IMR-90 (cell line): ENCODE measurements around the gene FOLH1. TPM values are rescaled to one million over a fixed set of nuclear protein-coding genes. Genes with fewer than 3 reads are reported as not detected.

Experiments used
- ATAC-seq: fragments of 200-7000 bp; cut with Tn5 transposase; 2 replicates; pipeline ENCODE4 v1.9.1; 2020; ENCODE audit warnings: low read depth, mild to moderate bottlenecking, moderate library complexity
- BruUV-seq: library from RNA; stranded (reverse); fragments of 400-500 nt; replicated peaks from 2 replicates; lab custom pipeline; 2021; lab: Mats Ljungman, UMichigan
- CTCF ChIA-PET: fragments of 300-600 bp; formaldehyde crosslinking; extraction: SDS; loops from one replicate; lab custom pipeline; 2021; ENCODE audit warnings: antibody characterized with exemption; lab: Yijun Ruan, JAX
- POLR2A ChIA-PET: fragments of 300-600 bp; sonication (Branson Sonifier 250); formaldehyde crosslinking; loops from one replicate; lab custom pipeline; 2022; ENCODE audit warnings: antibody characterized with exemption; ENCODE audit not compliant: unreplicated experiment; lab: Charles Lee
- DNase-seq: peaks from one replicate; pipeline ENCODE4 v3.0.0; 2013
- H2AFZ ChIP-seq: replicated peaks from 2 replicates; pipeline ENCODE3; 2013; ENCODE audit warnings: low read length, mild to moderate bottlenecking; ENCODE audit not compliant: poor library complexity
- H2AK5ac ChIP-seq: 2 replicates; pipeline ENCODE4 v1.6.1; 2013; ENCODE audit warnings: low read depth, low read length, inconsistent platforms
- H2AK9ac ChIP-seq: replicated peaks from 2 replicates; pipeline ENCODE3; 2013; ENCODE audit warnings: mild to moderate bottlenecking, low read depth, low read length, moderate library complexity; ENCODE audit not compliant: poor library complexity
- H2BK120ac ChIP-seq: 2 replicates; pipeline ENCODE4 v1.6.1; 2013; ENCODE audit warnings: low read depth, low read length, inconsistent platforms
- H2BK15ac ChIP-seq: 3 replicates; pipeline ENCODE4 v1.6.1; 2013; ENCODE audit warnings: low read depth, low read length, inconsistent platforms
- H2BK20ac ChIP-seq: 2 replicates; pipeline ENCODE4 v1.6.1; 2013; ENCODE audit warnings: low read depth, mild to moderate bottlenecking, inconsistent platforms, low read length, moderate library complexity
- H2BK5ac ChIP-seq: 2 replicates; pipeline ENCODE4 v1.6.1; 2013; ENCODE audit warnings: mild to moderate bottlenecking, low read depth, low read length, inconsistent platforms; ENCODE audit not compliant: poor library complexity, severe bottlenecking
- H3K14ac ChIP-seq: replicated peaks from 2 replicates; pipeline ENCODE4 v1.6.1; 2013; ENCODE audit warnings: low read depth, low read length, inconsistent platforms
- H3K18ac ChIP-seq: 2 replicates; pipeline ENCODE4 v1.6.1; 2013; ENCODE audit warnings: low read depth, low read length, control low read depth
- H3K23ac ChIP-seq: 2 replicates; pipeline ENCODE4 v1.6.1; 2013; ENCODE audit warnings: low read depth, low read length, inconsistent platforms
- H3K27ac ChIP-seq: 2 replicates; pipeline ENCODE4 v1.5.1; 2013; ENCODE audit warnings: mild to moderate bottlenecking, control low read depth, low read length; ENCODE audit not compliant: insufficient read depth
- H3K27me3 ChIP-seq: 2 replicates; pipeline ENCODE4 v1.6.1; 2013; ENCODE audit warnings: low read length; ENCODE audit not compliant: control insufficient read depth, insufficient read depth
- H3K36me3 ChIP-seq: 2 replicates; pipeline ENCODE4 v1.6.1; 2013; ENCODE audit warnings: low read length, mixed read lengths; ENCODE audit not compliant: control insufficient read depth, insufficient read depth
- H3K4ac ChIP-seq: 2 replicates; pipeline ENCODE4 v1.6.1; 2013; ENCODE audit warnings: low read depth, low read length, inconsistent platforms
- H3K4me1 ChIP-seq: 2 replicates; pipeline ENCODE4 v1.6.1; 2013; ENCODE audit warnings: low read length, mixed read lengths; ENCODE audit not compliant: control insufficient read depth, insufficient read depth
- H3K4me2 ChIP-seq: 2 replicates; pipeline ENCODE4 v1.6.1; 2013; ENCODE audit warnings: low read depth, mild to moderate bottlenecking, control low read depth, low read length, moderate library complexity
- H3K4me3 ChIP-seq: 2 replicates; pipeline ENCODE4 v1.5.1; 2013; ENCODE audit warnings: low read depth, mild to moderate bottlenecking, control low read depth, low read length, moderate library complexity; ENCODE audit not compliant: insufficient read depth
- H3K56ac ChIP-seq: 2 replicates; pipeline ENCODE4 v1.6.1; 2013; ENCODE audit warnings: low read length, inconsistent platforms; ENCODE audit not compliant: insufficient read depth; ENCODE audit errors: extremely low read depth
- H3K79me1 ChIP-seq, 2 experiments: 2 replicates each; pipeline ENCODE4 v1.6.1; 2013; ENCODE audit warnings: low read length in 2 of 2, inconsistent platforms in 1 of 2, low read depth in 1 of 2
- H3K9ac ChIP-seq: 2 replicates; pipeline ENCODE4 v1.6.1; 2013; ENCODE audit warnings: low read depth, low read length, control low read depth
- H3K9me1 ChIP-seq: 2 replicates; pipeline ENCODE4 v1.6.1; 2013; ENCODE audit warnings: low read length, inconsistent platforms; ENCODE audit not compliant: insufficient read depth
- H3K9me3 ChIP-seq: 2 replicates; pipeline ENCODE4 v1.6.1; 2013; ENCODE audit warnings: low read length; ENCODE audit not compliant: control insufficient read depth, insufficient read depth
- H4K20me1 ChIP-seq: 2 replicates; pipeline ENCODE4 v1.6.1; 2013; ENCODE audit warnings: low read length, inconsistent platforms; ENCODE audit not compliant: insufficient read depth
- H4K5ac ChIP-seq: 2 replicates; pipeline ENCODE4 v1.6.1; 2013; ENCODE audit warnings: mild to moderate bottlenecking, low read depth, low read length, control low read depth
- H4K8ac ChIP-seq, 2 experiments: 2 replicates each; pipeline ENCODE4 v1.6.1; 2013; ENCODE audit warnings: low read depth in 2 of 2, low read length in 2 of 2, control low read depth in 1 of 2, inconsistent platforms in 1 of 2
- H4K91ac ChIP-seq: 2 replicates; pipeline ENCODE4 v1.6.1; 2013; ENCODE audit warnings: low read depth, low read length, inconsistent platforms; ENCODE audit not compliant: insufficient read depth
- BHLHE40 ChIP-seq: fragments of 150-350 bp; IDR thresholded peaks from 2 replicates; pipeline ENCODE4 v1.6.1; 2016; ENCODE audit warnings: mild to moderate bottlenecking, low read depth, low read length
- CEBPB ChIP-seq: IDR thresholded peaks from 2 replicates; pipeline ENCODE4 v1.6.1; 2012; ENCODE audit warnings: low read depth, low read length, improper control_type of control experiment
- CHD1 ChIP-seq: IDR thresholded peaks from 2 replicates; pipeline ENCODE4 v1.6.1; 2012; ENCODE audit warnings: low read depth, low read length, improper control_type of control experiment
- CTCF ChIP-seq: conservative IDR thresholded peaks from 2 replicates; pipeline ENCODE4 v1.5.1; 2012; ENCODE audit warnings: mild to moderate bottlenecking, low read depth, low read length, improper control_type of control experiment
- ELK1 ChIP-seq: fragments of 150-350 bp; IDR thresholded peaks from 2 replicates; pipeline ENCODE4 v1.6.1; 2016; ENCODE audit warnings: low read depth, mild to moderate bottlenecking, low read length, moderate library complexity, borderline replicate concordance
- FOS ChIP-seq: fragments of 150-350 bp; IDR thresholded peaks from 2 replicates; pipeline ENCODE4 v1.6.1; 2016; ENCODE audit warnings: low read depth, low read length
- MAFK ChIP-seq: IDR thresholded peaks from 2 replicates; pipeline ENCODE4 v1.6.1; 2012; ENCODE audit warnings: low read depth, low read length, improper control_type of control experiment
- MAZ ChIP-seq: IDR thresholded peaks from 2 replicates; pipeline ENCODE4 v1.6.1; 2012; ENCODE audit warnings: low read depth, mild to moderate bottlenecking, low read length, improper control_type of control experiment, moderate library complexity, borderline replicate concordance
- MXI1 ChIP-seq: IDR thresholded peaks from 2 replicates; pipeline ENCODE4 v1.6.1; 2012; ENCODE audit warnings: low read depth, mild to moderate bottlenecking, low read length, moderate library complexity, borderline replicate concordance
- NFE2L2 ChIP-seq: fragments of 150-350 bp; IDR thresholded peaks from 2 replicates; pipeline ENCODE4 v1.6.1; 2016; ENCODE audit warnings: low read depth, mild to moderate bottlenecking, low read length
- POLR2A ChIP-seq: IDR thresholded peaks from 2 replicates; pipeline ENCODE4 v1.6.1; 2012; ENCODE audit warnings: mild to moderate bottlenecking, low read depth, low read length
- RAD21 ChIP-seq: IDR thresholded peaks from 2 replicates; pipeline ENCODE4 v1.6.1; 2012; ENCODE audit warnings: low read length, improper control_type of control experiment
- RCOR1 ChIP-seq: IDR thresholded peaks from 2 replicates; pipeline ENCODE4 v1.6.1; 2012; ENCODE audit warnings: mild to moderate bottlenecking, low read length, improper control_type of control experiment; ENCODE audit not compliant: insufficient replicate concordance
- RFX5 ChIP-seq: IDR thresholded peaks from 2 replicates; pipeline ENCODE4 v1.8.0; 2012; ENCODE audit warnings: low read depth, mild to moderate bottlenecking, low read length, moderate library complexity
- SMC3 ChIP-seq: fragments of 150-350 bp; IDR thresholded peaks from 2 replicates; pipeline ENCODE4 v1.6.1; 2016; ENCODE audit warnings: low read depth, mild to moderate bottlenecking, antibody characterized with exemption, low read length, moderate library complexity
- USF2 ChIP-seq: fragments of 150-350 bp; IDR thresholded peaks from 2 replicates; pipeline ENCODE4 v1.6.1; 2017; ENCODE audit warnings: mild to moderate bottlenecking, antibody characterized with exemption, low read length, low read depth
- WGBS, 2 experiments: methylation state at CpG; one replicate each; pipeline versions ENCODE4 v1.1.5 to v1.1.7; 2013; ENCODE audit warnings: missing lambda C conversion rate in 2 of 2; ENCODE audit not compliant: insufficient read length in 1 of 2; ENCODE audit errors: extremely low coverage in 2 of 2; 5-methylcytosine and 5-hydroxymethylcytosine counted together
- dilution Hi-C: fragments of 300-500 bp; cut with HindIII; formaldehyde crosslinking; loops from one replicate; pipeline ENCODE4 v1.14.3; 2018; ENCODE audit warnings: low sequenced_read_pairs; ENCODE audit not compliant: unreplicated experiment
- in situ Hi-C: fragments of 300-500 bp; cut with MboI; formaldehyde crosslinking; loops from 3 replicates; pipeline ENCODE4 v1.14.3; 2019; ENCODE audit warnings: low sequenced_read_pairs, inconsistent platforms, mixed read lengths
- intact Hi-C: fragments of 100-400 bp; cut with micrococcal nuclease; formaldehyde crosslinking; loops from 2 replicates; pipeline ENCODE4 v1.10.0; 2022
- polyA plus RNA-seq, 3 experiments: library from polyadenylated mRNA; depleted of rRNA; stranded (reverse); fragments of >200 nt; gene quantifications; 2 replicates each; pipeline ENCODE4 v1.2.3, GENCODE V29; 2012; ENCODE audit warnings: low replicate concordance in 1 of 3
- total RNA-seq: library from RNA; depleted of rRNA; stranded (reverse); fragments of >200 nt; gene quantifications from 2 replicates; pipeline ENCODE4 v1.2.3, GENCODE V29; 2012

FOLH1 gene
- total and polyA plus RNA-seq, 2 of the 4 experiments (the other 2 are of a cell fraction): not detected

- no peak overlapping the region for H3K23ac ChIP-seq
- H3K4me1 ChIP-seq: no peaks in the 10 kb centered on the region
- H3K14ac ChIP-seq: no peak overlapping the region
- CTCF ChIA-PET: no interaction called here
- no peak overlapping the region for H3K18ac ChIP-seq
- H3K4ac ChIP-seq: no peak overlapping the region
- intact Hi-C loops: no loop called here
- dilution Hi-C loops: no loop called here
- no peak overlapping the region for H4K91ac ChIP-seq
- H2BK15ac ChIP-seq: no peak overlapping the region
- H3K36me3 ChIP-seq: no peaks in the 10 kb centered on the region
- no peak overlapping the region for H2BK20ac ChIP-seq
- no peak overlapping the region for H2BK5ac ChIP-seq
- no peaks in the 10 kb centered on the region for H3K27me3 ChIP-seq
- H3K56ac ChIP-seq: no peak overlapping the region
- no peaks in the 10 kb centered on the region for H3K9me1 ChIP-seq
- POLR2A ChIA-PET: no interaction called here
- H3K4me3 ChIP-seq: no peak overlapping the region
- no peaks in the 10 kb centered on the region for H3K79me1 ChIP-seq
- H3K27ac ChIP-seq: no peak overlapping the region
- H2BK120ac ChIP-seq: no peak overlapping the region
- H3K4me2 ChIP-seq: no peak overlapping the region
- no peak overlapping the region for H3K9ac ChIP-seq
- no peak for ATAC-seq
- H2AK9ac ChIP-seq: no peak overlapping the region
- no peak for TF ChIP-seq CTCF
- TF ChIP-seq ELK1: no peak
- no peak for TF ChIP-seq MAZ
- no peak for TF ChIP-seq RAD21
- TF ChIP-seq MAFK: no peak
- no peak for TF ChIP-seq NFE2L2
- no peak for TF ChIP-seq SMC3
- no peak for TF ChIP-seq BHLHE40
- TF ChIP-seq FOS: no peak
- TF ChIP-seq RCOR1: no peak
- TF ChIP-seq MXI1: no peak
- TF ChIP-seq RFX5: no peak
- no peak for TF ChIP-seq CEBPB
- TF ChIP-seq POLR2A: no peak
- TF ChIP-seq USF2: no peak
- no peak for TF ChIP-seq CHD1
- BruUV-seq: no TSS peak
- no peak overlapping the region for H4K5ac ChIP-seq
- in situ Hi-C loops: no loop called here
- no peak for DNase-seq
- H4K20me1 ChIP-seq: no peaks in the 10 kb centered on the region
- WGBS, 2 experiments: no CpG with 5 or more reads among the region's 12 CpGs
- no peak overlapping the region for H4K8ac ChIP-seq
- H2AFZ ChIP-seq: no peak overlapping the region
- no peak overlapping the region for H2AK5ac ChIP-seq
- H3K9me3 ChIP-seq: no peaks in the 10 kb centered on the region
Measured at GRCh38 chr11:49151211-49151610, 57.2 kb downstream of the FOLH1 start.
